GM13976 (cell line): Measurements from ENCODE around the gene STT3A.

Experiments used
- DNase-seq: peaks from one replicate; pipeline ENCODE4 v3.0.0; 2012; ENCODE audit warnings: low spot score
- in situ Hi-C: fragments of 300-500 bp; cut with MboI; formaldehyde crosslinking; loops from one replicate; pipeline ENCODE4 v1.12.0; 2022; ENCODE audit warnings: low sequenced_read_pairs, mixed read lengths, inconsistent platforms; ENCODE audit not compliant: unreplicated experiment
- TF ChIP-seq, protein P1 (sequence below): IDR thresholded peaks from 2 replicates; pipeline ENCODE4 v1.5.1; 2012; ENCODE audit warnings: borderline replicate concordance, mild to moderate bottlenecking; ENCODE audit not compliant: insufficient read depth; ENCODE audit errors: extremely low read depth, missing control alignments, control extremely low read depth

Gene STT3A

GRCh38 chr11:125559888-125560287, 32.8 kb upstream of the STT3A start:
- in situ Hi-C loops, result no loop called here
- DNase-seq, result no peak
- TF ChIP-seq, protein P1, sequence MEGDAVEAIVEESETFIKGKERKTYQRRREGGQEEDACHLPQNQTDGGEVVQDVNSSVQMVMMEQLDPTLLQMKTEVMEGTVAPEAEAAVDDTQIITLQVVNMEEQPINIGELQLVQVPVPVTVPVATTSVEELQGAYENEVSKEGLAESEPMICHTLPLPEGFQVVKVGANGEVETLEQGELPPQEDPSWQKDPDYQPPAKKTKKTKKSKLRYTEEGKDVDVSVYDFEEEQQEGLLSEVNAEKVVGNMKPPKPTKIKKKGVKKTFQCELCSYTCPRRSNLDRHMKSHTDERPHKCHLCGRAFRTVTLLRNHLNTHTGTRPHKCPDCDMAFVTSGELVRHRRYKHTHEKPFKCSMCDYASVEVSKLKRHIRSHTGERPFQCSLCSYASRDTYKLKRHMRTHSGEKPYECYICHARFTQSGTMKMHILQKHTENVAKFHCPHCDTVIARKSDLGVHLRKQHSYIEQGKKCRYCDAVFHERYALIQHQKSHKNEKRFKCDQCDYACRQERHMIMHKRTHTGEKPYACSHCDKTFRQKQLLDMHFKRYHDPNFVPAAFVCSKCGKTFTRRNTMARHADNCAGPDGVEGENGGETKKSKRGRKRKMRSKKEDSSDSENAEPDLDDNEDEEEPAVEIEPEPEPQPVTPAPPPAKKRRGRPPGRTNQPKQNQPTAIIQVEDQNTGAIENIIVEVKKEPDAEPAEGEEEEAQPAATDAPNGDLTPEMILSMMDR, result no peak

- no peak for DNase-seq
- TF ChIP-seq, protein P1, result no peak
- in situ Hi-C loops, result no loop called here
Observed at GRCh38 chr11:125561924-125562323, 30.7 kb upstream of the STT3A start.

- DNase-seq, result no peak
- in situ Hi-C loops, result no loop called here
Observed at GRCh38 chr11:125562430-125562829, 30.2 kb upstream of the STT3A start.

GRCh38 chr11:125564357-125564756, 28.3 kb upstream of the STT3A start:
- TF ChIP-seq, protein P1, result no peak
- in situ Hi-C loops, result no loop called here
- DNase-seq, result no peak

More at GRCh38 chr11:125562430-125562829, 30.2 kb upstream of the STT3A start:
- TF ChIP-seq, protein P1, result no peak

- in situ Hi-C loops, result no loop called here
Observed at GRCh38 chr11:125566235-125566634, 26.4 kb upstream of the STT3A start.

DNA sequence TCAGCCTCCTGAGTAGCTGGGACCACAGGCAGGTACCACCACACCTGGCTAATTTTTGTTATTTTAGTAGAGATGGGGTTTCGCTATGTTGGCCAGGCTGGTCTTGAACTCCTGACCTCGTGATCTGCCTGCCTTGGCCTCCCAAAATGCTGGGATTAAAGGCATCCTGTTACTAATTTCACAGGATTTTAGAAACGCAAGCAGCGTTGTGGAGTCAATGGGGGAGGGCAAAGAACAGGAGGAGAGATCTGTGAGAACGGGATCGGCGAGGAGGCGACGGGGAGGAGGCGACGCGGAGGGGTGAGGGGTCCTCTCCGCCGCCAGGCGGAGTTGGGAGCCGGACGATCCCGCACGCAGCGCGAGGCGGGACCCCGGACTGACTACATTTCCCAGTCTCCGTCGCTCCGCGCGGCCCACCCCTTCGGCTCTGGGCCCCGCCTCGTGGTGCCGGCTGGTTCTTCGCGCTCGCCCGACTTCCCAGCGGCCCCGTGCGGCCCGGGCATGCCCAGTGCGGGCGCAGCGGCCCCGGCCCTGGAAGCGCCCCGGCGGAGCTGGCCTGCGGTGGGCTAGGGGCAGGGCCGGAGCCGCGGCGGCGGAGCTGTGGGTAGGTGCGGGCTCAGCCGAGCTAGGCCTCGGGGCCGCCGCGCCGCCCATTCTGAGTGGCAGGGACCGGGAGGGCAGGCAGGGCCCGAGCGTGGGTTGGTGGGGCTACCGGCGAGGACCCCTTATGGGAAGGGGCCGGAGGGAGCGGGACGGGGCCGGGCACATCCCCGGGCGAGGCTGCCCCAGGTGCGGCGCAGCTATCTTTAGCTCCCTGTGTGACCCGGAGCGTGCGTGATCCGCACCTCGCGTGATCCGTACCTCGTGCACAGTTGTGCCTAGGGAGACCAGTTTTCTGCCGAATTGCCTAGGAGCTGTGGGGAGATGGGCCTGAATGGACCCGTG, 23.4 kb upstream of the STT3A start, which contains the start of gene EI24:
TSS of gene EI24 (plus strand) at position 508 of the 945 bp plus-strand sequence. CDS start 3,051 bp downstream, outside the sequence.
- TF ChIP-seq, protein P1, result peak; percentile 55
- DNase-seq, result peak; percentile 94
- in situ Hi-C loops, result no loop called here

More at GRCh38 chr11:125566235-125566634, 26.4 kb upstream of the STT3A start:
- no peak for DNase-seq
- TF ChIP-seq, protein P1, result no peak
